ENCODE measurements around the gene ANTXR1.

DNA sequence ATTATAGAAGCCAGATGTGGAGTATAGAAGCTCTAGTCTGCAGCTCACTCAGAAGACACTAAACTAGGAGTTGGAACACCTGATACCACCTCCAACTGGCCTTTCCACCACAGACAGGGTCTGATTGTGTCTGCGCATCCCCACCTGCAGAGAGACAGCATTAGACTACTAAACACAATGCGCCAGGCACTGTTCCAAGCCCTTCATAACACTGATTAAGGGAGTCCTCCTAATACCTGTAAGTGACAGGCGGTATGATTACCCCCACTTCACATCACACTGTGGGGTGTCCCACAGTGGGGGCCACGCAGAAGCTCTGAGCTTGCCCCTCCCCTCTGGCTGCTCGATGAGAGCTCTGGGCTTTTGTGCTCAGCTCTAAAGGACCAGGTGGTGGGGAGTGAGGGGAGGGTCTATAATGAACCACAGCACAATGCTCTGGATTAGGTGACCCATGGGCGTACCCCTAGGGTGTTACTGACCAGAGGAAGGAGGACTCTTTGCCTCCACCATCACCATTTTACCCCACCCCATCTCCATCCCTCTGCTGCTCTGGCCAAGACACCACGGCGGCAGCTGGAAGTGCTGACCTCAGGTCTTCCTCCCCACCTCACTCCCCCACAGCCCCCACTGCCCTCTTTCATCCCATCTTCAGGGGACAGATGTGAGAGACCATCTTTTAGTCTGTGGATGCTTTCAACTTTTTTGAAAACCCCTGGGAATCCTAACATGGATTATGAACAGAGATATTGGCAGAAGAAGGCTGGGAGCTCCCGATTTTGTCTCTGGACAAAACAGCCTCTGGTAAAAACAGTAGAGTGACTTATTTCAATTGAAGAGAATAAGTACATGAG lies 228.9 kb downstream of the ANTXR1 start:
- no peak for TF ChIP-seq CTCF (conservative IDR thresholded peaks at IDR 0.05)
- no peak for TF ChIP-seq EZH2 (IDR thresholded peaks at IDR 0.05; ENCODE audit: low read depth)
